IPS-18c (cell line): Measurements from ENCODE around the gene ATP6AP2.
A peak's percentile ranks its signal among the peaks of the same experiment; 100 is the strongest.

ENCODE experiments used
- H3K4me3 ChIP-seq: 2 replicates; pipeline ENCODE4 v1.7.0; 2013; ENCODE audit warnings: low read depth, mild to moderate bottlenecking, low read length, moderate library complexity; ENCODE audit not compliant: insufficient read depth
- H3K9me3 ChIP-seq: one replicate; pipeline ENCODE4 v1.6.1; 2013; ENCODE audit warnings: mild to moderate bottlenecking, low read length, moderate library complexity; ENCODE audit not compliant: control insufficient read depth, insufficient read depth

ATP6AP2 gene

DNA sequence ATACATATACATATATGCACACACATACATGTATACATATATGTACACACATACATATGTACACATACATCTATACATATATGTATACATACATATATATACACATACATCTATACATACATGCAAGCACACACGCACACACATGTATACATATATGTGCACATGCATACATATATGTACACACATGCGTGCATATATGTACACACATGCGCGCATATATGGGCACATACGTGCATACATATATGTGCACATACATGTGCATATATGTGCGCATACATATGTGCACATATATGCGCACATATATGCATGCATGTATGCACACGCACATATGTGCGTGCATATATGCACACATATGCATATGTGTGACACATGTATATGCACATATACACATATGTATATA lies 35.2 kb downstream of the ATP6AP2 start:
- H3K4me3 ChIP-seq: no peak overlapping the region
- peaks cover 4% of the 10 kb centered on the region for H3K9me3 ChIP-seq

DNA sequence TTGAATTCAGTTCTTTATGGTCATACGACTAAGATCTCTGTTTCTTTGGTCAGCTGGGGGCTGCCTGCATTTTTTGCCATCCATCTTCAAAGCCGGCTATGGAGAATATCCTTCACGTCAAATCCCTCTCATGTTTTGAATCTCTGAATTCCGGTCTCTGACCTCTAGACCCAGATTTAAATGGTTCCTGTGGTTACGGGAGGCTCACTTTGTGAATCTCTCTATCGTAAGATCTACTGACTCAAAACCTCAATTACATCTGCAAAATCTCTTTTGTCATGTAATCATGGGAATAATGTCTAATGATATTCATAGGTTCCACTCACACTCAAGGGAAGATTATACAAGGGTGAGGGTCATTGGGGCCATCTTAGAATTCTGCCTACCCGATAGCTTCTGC lies 36.8 kb downstream of the ATP6AP2 start:
- no peak overlapping the region for H3K4me3 ChIP-seq
- peaks cover 7% of the 10 kb centered on the region for H3K9me3 ChIP-seq

DNA sequence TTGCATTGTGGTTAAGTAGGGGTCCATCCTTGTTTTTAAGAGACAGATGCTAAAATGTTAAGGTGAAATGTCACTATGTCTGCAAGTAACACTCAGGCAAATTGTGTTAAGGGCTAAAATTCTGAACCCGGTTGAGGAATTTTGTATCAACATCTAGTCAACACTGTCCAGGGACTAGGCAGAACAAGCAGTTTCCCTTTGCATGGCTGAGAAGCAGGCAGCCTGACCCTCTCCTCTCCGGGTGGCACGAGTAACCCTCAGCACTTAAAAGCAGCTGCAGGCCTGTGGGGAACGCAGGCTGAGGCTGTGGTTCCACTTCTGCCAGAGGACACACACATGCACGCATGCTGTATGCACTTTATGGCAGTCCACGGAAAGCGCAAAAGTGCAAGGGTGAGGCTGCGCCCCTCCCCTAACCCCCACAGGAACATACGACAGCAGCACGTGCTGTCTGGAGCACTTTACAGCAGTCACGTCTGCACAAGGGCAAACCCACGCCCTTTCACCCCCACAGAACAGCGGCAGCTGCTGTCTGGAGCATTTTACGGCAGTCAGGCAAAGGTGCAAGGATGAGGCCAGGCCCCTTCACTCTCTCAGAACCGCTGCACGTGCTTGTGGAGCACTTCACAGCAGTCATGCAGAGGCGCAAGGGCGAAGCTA lies 41.8 kb downstream of the ATP6AP2 start:
- H3K9me3 ChIP-seq: peaks cover 8% of the 10 kb centered on the region

DNA sequence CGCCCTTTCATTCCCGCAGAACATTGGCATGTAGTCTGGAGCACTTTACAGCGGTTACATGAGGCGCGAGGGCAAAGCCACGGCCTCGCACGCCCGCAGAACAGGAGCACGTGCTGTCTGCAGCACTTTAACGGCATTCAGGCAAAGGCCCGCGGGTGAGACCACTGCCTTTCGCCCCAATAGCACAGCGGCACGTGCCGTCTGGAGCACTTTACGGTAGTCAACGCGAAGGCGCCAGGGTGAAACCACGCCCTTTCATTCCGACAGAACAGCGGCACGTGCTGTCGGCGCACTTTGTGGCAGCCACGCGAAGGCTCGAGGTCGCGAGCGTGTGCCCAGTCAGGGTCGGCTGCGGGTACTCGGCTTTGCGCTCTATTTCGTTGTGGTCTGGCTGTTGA lies 42.4 kb downstream of the ATP6AP2 start, which contains the start of gene MPC1L:
TSS of gene MPC1L (plus strand) at position 290 of the 398 bp plus-strand sequence. CDS start 138 bp downstream, outside the sequence.
- Histone ChIP-seq H3K4me3 (no peak within 1 kb of the TSS), H3K9me3 (peaks cover 8% of the 10 kb centered on the region)

More for the DNA sequence above, 41.8 kb downstream of the ATP6AP2 start:
- H3K4me3 ChIP-seq: no peak overlapping the region

DNA sequence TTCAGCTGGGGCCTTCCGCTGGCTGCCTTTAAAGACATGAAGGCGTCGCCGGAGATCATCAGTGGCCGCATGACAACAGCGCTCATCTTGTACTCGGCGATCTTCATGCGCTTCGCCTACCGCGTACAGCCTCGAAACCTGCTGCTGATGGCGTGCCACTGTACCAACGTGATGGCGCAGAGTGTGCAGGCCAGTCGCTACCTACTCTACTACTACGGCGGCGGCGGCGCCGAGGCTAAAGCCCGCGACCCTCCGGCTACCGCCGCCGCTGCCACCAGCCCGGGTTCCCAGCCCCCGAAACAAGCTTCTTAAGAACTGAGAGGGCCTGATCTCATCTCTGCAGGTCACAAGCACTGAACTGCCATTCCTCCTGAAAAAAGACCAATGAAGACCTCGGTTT lies 42.9 kb downstream of the ATP6AP2 start:
- peaks cover 8% of the 10 kb centered on the region for H3K9me3 ChIP-seq
- no peak overlapping the region for H3K4me3 ChIP-seq

DNA sequence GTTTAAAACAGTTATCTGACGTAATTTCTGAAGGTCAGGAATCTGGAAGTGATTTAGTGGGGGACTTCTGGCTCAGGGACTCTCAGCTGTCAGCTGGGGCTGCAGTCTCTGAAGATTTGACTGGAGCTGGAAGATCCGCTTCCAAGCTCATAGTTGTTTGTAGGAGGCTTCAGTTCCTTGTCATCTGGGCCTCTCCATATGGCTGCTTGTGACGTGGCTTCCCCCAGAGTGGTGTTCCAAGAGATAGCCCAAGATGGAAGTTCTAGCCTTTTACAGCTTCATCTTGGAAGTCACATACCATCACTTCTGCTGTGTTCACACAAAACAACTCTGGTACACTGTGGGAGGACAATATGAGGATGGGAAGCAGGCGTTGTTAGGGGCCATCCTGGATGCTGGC lies 44.5 kb downstream of the ATP6AP2 start:
- Histone ChIP-seq H3K4me3 (no peak overlapping the region), H3K9me3 (peaks cover 8% of the 10 kb centered on the region)

DNA sequence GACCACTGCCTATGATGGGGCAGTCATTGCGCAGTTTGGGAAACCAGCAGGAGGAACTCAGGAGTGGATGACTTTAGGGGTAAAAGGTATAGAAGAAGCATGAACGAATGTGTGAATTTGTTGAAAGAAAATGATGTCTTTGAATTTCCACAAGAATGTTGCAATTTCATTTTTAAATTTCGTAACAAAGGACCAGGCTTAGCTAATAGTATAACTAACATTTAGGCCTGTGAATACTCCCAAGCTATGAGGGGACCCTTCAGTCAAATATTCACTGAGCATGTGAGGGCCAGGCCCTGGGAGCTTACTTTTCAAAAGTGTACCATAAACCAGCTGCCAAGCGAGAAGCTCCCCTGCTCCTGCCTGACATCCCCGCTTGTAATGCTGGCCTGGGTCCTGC lies 47.7 kb downstream of the ATP6AP2 start:
- Histone ChIP-seq H3K9me3 (peaks cover 6% of the 10 kb centered on the region), H3K4me3 (no peak overlapping the region)

DNA sequence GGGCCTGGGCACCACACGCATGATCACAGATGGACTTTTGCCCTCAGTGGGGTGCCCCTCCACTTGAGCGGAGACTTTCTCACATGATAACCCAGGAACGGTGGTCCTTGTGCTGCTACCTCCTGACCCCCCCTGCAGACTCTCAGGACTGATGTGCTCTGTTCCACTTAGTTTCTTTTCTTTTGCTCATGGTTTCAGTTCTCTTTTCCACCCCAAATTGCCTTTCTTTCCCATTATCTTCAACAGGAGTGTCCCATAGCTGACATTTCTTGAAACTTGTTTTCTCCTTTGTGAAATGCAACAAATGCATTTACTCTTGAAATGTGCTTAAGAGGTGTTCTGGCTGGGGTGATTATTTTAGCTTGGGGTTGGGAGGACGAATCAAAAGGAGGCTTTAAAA lies 51.4 kb downstream of the ATP6AP2 start:
- peaks cover 4% of the 10 kb centered on the region for H3K9me3 ChIP-seq
- H3K4me3 ChIP-seq: no peak overlapping the region

DNA sequence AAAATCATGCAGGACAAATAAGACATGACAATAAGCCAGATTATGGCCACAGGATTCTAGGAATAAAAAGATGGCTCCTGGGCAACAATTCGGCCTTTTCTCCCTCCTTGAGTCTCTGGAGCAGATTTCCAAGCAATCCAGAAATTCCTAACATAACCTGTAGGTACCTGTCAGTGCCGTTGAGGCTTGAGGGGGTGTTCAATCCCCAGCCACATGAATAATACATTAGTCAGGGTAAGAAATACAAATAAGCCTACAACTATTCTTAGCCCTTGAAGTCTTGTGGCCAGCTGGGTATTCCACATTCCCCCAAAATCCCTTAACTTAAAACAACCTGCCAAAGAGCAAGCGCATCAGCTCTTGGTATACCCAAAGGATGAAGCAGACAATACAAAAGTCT lies 56.9 kb downstream of the ATP6AP2 start:
- H3K4me3 ChIP-seq: no peak overlapping the region
- H3K9me3 ChIP-seq: peaks cover 6% of the 10 kb centered on the region

DNA sequence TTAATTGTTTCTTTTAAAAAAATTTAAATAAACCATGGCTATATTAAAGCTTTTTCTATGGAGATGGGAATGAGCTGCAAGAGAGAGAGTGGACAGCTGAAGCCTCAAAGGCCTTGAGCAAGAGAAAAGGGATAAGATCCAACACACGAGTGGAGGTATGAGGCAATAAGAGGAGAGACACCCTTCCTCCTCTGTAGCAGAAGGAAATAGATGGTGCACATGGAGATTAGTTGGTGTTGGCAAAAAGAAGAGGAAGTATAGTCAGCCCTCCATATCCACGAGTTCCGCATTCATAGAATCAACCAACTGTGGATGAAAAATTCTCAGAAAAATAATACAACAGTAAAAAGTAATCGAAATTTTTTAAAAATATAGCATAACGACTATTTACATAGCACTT lies 63.4 kb downstream of the ATP6AP2 start:
- peaks cover 2% of the 10 kb centered on the region for H3K9me3 ChIP-seq
- no peak overlapping the region for H3K4me3 ChIP-seq

DNA sequence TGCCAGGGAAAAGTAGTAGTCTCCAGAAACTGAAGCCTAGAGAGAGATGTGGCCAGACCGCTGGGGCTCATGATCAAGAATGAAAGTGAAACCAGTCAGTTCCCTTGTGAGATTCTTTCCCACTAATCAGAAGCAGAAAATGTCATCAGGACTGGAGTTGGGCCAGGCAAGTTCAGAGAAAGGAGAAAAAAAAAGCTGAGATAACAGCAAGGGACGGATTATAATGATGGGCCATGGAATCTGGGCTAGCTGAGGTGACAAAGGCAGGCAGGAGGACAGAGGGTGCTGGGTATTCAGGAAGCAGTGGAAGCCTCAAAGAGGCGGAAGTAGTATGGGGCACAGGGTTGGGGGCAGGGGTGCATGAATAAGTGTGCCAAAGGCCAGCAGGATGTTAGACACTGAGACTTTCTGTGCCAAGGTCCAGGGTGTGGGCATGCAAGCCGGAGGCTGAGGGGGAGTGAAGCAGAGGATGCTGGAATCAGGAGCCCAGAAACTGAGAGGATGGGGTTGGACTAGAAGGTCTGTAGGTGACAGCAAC lies 64.1 kb downstream of the ATP6AP2 start:
- H3K4me3 ChIP-seq: peak overlapping the region; percentile 4; the same call in 1 of the 2 replicates
- peaks cover 2% of the 10 kb centered on the region for H3K9me3 ChIP-seq

DNA sequence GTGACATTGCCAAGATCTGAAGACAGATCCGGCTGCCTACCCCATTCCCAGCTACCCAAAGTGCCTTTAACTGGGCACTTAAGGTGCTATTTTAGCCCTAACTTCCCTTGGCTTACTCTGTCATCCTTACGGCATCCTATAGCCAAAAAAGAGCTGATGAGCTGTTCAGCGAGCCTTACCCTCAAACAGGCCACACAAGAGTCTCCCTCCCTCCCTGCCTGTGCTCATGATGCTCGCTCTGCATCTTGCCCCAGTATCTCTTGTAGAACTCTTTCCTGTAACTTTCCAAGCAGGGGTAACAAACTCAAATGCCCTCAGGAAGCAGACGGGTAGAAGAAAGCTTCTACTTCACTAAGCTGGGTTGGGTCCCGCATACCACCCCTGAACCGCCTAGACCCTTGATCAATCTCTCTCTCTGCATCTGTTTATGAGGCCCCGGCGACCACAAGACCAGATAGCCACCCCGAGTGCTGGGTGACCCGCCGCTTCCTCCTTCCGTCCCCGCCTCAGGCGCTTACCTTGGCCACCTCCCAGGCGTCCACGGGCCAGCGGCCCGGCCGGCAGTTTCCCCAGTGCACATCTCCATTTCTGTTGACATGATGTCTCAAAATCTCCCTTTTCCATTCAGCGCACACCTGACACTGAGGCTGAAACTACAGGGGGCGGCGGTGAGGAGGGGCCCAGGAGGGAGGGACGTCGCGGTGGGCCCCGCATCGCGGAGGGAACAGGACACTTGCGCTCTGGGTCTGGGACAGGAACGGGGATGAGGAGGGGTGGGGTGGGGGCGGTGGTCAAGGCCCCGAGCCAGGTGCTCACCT lies 65.9 kb downstream of the ATP6AP2 start:
- no peaks in the 10 kb centered on the region for H3K9me3 ChIP-seq
- H3K4me3 ChIP-seq: peak overlapping the region; percentile 67

DNA sequence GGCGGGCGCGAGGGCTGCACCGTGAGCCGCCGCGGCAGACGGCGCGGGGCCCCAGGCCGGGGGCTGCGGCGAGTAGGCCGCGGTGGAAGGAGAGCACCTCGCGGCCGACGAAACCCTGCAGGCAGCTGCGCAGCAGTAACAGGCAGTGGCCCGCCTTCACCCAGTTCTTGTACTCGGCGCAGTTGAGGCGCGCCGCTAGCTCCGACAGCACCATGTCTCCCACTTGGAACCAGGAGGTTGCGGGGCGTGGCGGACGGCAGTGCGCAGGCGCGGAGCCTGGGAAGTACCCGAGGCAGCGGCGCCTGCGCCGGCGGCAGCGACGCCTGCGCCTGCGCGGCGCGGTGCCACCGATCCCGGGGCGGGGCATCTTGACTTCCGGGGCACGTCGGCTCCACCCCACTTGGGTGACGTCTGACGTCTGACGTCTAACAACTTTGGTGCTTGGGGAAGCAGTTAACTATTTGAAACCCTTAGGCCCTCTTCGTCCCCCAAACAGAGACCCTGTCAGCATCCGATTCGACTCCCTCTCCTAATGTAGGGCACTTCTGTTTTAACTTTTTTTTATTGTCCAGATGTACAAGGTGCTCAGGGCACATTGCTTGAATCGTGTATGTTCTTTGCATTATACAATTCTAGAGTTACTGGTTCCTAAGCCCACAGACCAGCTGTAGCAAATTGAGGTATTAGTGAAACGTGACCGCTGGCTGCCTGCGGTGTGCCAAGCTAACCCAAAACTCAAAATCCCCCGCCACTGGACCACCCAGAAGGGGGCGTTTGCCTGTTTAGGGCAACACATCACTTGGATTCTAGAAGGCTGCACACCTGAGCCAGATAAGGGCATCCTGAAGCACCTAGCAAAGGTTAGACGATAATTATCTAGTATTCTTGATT lies 66.8 kb downstream of the ATP6AP2 start, which contains the start of gene CXorf38:
TSS of gene CXorf38 (minus strand) at position 255 of the 891 bp plus-strand sequence. CDS start at position 214, 41 bp downstream.
- peak within 1 kb of the TSS; percentile 67 for H3K4me3 ChIP-seq
- no peaks in the 10 kb centered on the region for H3K9me3 ChIP-seq

DNA sequence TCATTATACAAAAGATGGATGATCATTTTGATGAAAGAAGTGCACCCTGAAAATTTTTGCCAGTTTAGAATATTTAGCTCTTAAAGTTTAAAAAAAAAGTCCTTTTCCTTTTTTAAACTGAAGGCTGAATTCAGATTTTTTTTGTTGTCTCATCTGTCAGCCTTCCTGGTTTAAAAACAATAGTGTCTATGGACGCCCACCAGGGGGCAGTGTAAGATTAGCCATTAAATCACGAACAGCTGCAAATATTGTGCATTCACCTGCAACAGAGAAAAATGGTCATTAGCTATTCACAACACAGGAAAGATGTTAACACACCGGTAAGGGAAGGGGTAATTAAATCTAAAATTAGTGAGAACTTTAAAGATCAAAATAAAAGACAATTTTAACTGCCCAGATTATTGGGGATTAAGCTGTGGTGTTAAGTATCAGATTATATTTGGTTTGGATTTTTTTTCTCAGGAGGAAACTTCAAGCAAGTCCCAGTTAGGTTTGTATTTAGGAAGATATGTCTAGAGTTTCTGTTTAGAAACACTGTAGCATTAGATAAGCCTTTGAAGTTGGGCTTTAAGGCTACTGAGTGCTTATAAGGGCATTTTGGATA lies 71.0 kb downstream of the ATP6AP2 start:
- no peaks in the 10 kb centered on the region for H3K9me3 ChIP-seq
- H3K4me3 ChIP-seq: no peak overlapping the region

DNA sequence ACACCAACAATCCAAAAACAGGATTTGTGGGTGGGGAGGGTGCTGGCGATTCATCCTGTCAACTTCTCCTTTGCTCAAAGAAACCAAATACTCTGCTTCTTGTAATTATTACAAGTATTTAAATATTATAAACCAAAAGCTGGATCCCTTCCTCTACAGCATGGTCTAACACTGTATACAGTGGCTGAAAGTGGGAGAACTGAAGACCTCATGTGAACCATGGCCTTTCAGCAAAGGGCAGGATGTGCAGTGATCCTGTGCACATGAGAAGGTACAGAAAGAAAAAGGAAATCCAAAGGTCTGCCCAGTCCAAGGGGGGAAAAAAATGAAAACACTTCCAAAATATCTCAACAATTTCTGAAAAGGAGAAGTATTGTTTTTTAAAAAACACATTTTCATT lies 71.9 kb downstream of the ATP6AP2 start:
- no peaks in the 10 kb centered on the region for H3K9me3 ChIP-seq
- no peak overlapping the region for H3K4me3 ChIP-seq

DNA sequence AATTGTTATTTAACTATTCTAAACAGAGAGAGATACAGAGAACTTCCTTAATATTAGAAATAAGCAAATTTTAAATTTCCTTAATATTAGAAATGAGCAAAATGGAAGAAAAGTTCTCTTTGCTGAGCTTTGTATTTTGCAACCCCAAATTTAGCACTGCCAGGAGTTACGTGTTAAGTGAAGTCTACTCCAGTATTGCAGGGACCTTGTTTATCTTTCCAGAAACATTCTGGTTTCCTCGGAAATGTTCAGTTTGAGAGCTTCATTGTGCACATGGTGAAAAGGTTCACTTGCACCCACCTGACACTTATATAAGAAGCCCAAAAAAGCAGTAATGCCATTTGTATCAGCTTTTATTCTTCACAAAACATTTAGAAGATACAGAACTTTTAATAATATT lies 72.8 kb downstream of the ATP6AP2 start:
- Histone ChIP-seq H3K4me3 (no peak overlapping the region), H3K9me3 (no peaks in the 10 kb centered on the region)
